Non-pigmented ciliary epithelial cell (primary cell): Measurements from ENCODE around the gene NOS3.

Experiments used
- DNase-seq: peaks from one replicate; pipeline ENCODE4 v3.0.0-alpha.2; 2010; ENCODE audit warnings: low read depth

Gene NOS3

DNA sequence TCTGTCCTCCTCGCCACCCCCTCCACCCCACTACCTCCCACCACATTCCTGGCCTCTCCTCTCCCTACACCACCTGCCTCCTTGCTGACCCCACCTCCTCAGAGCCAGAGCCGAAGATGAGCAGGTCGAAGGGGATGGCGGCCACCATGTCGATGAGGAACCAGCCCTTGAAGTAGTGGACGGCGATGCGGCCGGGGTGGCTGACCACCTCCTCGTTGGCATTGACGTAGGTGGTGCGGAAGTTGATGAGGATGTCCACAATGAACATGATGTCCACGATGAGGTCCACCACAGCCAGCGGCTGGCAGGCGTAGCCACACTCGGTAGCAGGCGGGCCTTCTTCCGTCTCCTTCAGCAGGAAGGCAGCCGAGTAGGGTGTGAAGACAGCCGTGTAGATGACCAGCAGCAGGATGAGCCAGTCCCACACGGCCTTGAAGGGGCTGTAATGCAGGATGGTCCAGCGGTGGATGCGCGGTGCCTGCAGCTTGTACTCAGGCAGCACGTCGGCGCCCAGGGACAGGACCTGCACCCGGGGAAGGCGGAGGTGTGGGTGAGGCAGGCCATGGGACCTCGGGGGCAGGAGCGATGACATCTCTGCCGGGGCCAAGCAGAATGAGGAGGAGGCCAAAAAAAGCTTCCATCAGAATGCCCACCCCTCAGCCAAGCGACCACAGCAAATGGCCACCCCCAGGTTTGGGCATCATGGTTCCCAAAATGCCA, 38.3 kb upstream of the NOS3 start:
- DNase-seq: no peak

DNA sequence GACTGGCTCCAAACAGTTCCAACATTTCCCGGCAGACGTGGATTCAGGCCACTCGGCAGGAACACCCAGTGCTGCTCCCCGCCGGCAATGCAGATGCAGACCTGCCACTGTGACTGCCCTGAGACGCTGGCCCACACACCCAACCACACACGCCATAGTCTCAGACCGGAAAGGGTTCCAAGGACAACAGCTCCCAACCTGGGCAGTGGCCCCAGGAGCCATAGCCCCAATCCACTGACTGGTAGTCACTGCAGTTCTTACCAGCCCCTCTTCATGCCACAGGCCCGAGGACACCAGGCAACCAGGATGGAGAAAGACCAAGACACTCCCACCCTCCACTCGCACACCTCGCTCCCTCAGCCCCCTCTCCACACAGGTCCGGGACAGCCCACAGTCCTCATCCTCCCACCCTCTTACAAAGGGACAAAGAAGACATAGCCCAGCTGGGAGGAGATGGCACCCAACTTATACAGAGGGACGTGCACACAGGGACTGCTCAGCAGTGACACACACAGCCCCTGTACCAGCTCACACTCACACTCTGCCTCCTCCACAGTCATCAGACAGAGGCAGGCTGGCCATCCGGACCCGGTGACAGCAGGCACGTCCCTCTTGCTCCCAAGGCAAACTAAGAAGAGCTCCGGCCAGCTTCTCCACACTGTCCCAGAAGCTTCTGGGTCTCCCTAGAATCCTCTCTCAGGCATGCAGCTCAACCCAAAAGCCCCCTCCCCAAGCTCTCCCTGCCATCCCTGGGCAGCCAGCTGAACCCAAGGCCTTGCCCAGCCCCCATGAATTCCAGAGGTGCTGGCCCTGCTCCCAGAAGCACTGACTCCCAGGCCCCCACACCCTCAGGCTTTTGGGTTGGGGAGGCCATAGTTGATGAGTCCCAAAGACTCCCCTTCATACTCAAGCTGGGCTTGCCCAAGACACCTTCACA, 37.5 kb upstream of the NOS3 start:
- no peak for DNase-seq

DNA sequence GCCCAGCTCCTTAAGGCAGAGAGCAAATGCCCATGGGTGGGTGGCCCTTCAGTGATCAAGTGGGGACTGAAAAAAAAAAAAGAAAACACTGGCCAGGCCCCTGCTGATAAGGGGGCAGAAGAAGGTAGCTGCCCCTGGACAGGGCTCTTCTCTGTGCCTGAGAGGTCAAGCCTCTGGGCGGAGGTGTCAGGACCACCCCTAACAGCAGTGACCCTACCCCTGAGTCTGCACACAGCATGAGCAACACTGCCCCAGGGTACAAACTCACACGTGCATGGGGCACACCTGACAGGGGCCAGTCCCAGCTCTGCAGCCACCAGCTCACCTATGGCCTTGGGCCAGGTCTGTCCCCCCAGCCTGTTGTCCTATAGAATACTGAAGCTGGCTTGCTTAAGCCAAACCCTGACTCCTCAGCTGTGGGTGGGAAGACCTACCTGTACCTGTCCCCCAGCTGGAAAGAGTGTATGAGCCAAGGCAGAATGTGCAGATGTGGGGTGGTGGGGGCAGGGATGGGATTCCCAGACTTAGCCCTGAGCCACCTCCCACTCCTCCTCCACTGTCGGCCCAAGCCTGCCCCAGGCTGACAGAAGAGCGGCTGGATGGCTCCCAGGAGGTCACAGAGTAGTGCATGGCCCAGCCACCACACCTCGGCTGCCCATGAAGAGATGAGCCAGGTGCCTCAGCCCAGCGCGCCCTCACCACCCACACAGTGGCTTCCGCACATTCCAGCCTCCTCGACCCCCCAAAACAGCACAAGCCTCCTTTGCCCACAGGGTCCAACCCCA, 36.4 kb upstream of the NOS3 start:
- DNase-seq: no peak

DNA sequence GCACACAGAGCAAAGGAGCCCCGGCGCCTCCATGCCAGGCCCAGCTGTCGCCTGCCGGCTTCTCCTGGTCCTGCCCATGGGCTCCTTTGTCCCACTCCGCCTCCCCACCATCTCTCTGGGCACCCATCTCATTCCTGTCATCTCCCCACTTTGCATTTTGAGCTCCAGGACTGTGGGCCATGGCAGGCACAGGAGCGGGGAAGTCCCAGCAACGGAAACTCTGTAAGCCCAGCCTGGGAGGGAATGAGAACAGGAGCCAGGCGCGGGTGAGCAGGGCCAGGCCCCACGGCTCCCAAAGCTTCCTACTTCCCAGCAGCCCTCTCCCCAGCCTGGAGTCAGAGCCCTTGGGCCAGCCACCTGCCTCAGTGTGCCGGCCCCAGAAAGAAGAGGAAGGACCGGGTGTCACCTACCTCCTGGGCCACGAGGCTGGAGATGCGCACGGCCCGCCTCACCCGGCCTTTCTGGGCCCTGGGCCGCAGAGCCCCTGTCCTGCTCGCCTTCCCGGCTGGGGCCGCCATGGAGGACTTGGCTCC, 35.8 kb upstream of the NOS3 start:
- no peak for DNase-seq

DNA sequence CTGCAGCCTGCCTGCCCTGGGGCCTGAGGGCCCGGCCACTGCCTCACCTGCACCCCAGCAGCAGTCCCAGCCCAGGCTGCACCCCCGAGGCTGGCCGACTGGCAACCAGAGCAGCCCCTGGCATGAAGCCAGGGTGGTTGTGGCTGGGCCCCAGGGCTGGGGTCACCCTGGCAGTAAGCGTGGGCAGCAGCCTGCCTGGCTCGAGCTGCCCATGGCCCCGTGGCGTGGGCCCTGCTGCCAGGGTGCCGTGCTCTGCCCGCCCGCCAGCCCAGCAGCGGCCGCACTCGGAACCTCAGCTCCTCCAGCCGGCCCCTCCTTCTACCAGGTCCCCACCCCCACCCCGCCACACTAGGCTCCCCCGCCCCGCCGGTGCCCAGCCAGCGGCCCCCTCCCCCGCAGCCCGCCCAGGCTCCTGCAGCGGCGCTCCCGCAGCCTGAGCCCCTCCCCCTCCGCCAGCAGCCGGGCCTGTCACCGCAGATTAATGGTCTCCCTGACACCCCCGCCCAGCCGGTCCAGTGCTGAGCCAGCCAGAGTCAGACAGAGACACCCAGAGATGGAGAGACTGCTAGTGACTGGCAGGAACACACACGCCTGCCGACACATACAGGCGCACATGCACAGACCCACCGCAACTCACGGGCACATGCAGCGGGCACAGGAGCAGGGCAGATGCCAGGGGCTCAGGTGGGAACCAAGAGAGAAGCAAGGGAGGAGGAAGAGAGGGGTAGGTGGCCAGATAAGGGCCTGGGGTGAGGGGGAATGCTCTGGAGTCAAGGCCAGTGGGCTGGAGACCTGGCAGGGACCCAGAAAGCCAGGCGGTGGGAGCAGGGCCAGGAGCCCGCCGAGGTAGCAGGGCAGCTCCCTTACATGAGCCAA, 35.1 kb upstream of the NOS3 start:
- no peak for DNase-seq

DNA sequence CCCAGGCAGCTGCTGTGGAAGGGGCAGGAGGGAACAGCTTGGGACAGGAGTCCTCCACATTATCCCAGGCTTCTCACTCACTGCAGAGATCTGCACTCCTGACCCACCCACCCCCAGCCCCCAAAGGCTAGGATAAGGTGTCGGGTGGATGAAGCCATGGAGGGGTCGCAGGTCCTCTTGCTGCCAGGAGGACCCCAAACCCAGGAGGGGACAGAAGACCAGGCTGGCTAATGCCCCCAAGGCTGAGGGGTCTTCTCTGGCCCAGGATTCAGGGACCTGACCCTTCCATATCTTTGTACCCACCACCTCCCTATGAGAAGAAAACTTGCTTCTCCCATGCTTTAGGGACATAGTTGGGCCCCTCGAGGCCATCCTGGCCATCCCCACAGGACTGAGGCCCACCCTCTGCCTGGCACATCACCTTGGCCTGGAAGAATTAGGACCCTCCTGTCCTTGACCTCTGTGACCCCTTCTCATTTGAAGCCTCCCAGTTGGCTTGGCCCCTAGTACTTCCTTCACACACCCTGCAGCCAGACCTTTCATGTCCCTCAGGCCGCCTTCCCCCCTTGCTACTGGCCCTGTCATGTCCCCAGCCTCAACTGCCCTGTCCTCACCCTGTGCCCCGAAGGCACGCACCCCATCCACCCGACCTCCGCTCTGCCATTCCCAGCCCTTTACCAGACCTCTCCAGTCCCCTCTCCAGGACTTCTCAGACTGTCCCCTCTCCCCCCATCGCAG, 34.3 kb upstream of the NOS3 start:
- DNase-seq: no peak

DNA sequence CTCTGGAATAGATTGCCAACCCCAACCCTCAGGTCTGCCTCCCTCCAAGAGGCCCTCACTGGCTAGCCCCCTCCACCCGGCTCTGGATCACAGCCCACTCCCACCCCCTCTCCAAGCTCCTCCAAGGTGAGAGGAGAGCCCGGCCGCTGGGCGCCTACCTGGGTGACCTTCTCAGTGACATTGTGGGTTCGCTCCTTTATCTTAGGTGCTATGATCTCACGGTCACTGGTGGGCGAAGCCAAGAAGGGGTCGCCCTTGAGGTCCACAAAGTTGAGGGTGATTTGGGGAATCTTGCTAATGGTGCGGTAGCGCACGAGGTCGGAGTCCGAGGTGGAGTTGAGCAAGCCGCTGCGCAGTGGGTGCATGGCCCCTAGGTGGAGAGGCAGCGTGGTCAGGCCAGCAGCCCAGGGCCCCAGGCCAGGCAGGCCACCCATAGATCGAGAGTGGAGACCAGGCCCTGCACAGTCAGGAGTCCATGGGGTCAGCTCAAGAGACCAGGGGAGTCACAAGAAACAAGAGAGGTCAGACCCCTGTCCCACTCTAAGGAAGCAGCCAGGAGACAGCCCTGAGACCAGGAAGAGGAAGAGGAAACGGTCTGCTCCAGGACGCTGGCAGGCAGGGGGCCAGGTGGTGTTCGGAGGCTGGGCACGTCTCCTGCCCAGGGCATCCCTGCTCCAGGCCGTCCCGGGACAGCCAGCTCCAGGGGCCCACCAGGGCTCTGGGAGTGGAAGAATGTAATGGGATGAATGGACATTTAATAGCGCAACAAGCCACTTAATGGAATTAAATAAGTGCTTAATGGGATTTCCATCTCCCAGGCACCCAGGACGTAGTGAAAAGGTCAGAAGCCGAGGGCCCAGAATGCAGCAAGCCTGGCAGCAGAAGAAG, 33.4 kb upstream of the NOS3 start:
- no peak for DNase-seq

DNA sequence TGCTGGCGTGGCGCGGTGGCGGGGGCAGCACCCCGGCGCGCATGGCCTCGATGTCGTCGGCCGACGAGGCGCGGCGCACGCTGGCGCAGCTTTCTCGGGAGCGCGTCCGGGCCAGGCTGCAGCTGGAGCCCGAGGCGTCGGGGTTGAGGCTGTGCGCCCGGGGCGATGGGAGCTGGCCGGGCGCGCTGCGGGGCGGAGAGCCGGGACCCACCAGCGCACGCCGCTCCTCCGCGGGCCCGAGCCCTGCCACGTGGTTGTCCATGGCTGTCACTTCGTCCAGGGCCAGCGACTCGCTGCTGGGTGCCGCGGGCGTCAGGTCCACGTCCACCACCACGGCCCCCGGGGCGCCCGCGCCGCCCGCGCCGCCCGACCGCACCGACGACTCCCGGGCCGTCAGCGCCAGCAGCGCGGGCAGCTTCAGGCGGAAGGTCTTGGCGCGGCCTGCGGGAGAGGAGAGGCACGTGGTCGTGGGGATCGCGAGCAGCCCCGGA, 32.7 kb upstream of the NOS3 start:
- DNase-seq: no peak

DNA sequence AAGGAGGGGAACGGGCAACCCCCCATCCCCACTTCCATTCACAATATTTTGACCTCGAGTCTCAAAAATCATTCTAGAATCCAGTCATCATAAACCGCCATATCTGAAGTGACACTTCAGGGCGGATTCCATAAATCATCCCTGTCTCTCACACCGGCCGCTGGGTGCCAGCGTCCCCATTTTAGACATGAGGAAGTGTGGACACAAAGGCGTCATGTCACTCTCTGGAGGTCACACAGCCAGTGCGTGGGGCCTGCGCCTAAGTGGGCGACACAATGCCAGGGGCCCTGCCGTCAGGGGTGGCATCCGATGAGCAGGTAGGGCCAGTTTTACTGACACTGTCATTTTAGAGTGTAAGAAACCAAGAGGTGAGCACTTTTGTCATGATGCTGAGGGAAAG, 32.2 kb upstream of the NOS3 start:
- no peak for DNase-seq

DNA sequence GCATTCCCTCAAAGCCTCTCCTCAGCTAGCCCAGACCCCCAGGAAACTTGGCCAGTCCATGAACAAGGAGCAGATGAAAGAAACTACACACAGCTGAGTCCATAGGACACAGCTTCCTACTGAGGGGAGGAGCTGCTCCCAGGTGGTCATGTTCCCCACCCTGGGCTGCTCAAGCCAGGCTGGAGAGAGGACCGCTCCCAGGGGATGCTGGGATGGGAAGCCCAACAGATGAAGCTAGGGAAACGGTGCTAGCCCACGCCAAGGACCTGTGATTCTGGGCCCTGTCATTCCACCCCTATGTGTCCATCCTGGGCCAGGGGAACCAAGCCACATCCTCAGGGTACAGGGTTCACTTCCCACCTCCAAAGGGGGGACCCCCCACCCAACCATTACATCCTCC, 31.7 kb upstream of the NOS3 start:
- no peak for DNase-seq

DNA sequence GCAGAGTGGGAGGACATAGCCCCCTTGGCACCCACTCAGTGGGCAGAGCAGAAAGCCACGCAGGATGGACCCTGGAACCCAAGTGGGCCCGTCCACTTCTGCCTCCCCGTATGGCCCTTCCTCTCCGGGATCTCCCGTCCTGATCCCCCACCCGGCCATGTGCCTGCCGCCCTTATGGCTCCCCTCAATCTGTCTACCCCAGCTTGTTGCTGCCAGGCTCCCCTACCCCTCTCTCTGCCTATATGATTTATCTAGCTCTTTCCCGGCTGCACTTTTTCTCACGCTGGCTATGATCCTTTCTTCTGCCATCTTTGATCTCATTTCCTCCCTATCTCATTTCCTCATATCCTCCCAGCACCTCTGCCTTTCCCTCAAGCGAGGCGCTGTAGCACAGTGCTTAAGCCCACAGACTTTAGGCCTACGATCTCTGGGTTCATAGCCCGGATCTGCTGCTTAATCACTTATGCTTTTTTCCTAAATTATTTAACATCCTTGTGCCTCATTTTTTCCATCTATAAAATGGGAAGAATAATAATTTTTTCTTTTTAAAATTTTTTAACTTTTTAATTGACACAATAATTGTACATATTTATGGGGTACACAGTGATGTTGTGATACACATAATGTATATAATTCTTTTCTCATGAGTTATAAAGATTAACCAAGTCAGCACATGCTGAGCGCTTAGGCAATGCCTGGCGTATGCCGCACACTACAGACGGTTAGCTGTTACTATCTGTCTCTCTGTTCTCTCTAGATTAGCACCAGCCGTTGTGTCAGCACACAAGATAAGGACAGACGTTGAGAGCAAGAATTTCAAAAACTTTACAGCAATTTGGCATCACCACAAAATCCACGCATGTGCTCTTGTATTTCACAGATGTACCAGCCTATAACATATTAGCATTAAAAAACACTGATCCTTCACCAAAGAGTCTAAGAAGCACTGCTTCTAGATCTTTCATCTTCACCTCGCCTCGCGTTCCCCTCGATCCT, 30.8 kb upstream of the NOS3 start:
- DNase-seq: no peak

DNA sequence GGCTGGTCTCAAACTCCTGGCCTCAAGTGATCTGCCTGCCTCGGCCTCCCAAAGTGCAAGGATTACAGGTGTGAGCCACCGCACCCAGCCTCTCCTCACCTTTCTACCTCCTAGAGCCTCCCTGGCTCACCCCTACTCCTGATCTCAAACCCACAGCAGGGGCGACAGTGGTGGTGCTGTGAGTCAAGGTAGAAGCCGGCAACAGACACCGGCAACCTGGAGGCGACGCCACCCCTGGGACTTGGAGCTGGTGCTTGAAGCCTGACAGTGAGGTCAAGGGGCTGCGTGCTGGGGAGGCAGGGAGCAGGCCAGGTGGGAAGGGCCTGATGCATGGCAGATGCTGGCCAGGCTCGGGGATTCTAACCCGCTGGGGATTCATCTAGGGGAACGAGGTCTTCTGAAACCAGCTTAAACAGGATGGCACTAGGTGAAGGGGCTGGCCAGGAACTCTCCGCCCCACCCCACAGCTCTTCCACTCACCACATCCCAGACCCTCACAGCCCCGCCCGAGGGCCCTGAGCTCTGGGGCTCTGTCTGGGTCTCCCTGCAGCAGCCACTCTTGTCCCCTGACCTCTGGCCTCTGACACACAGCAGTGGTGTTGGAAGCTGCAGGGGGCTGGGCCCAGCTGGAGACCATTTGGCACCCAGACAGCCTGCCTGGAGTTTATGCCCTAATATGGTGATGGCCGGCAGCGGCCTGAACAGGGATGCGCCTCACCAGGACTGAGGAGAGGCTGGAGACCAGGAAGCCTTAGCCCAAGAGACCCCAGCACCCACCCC, 29.1 kb upstream of the NOS3 start:
- no peak for DNase-seq

DNA sequence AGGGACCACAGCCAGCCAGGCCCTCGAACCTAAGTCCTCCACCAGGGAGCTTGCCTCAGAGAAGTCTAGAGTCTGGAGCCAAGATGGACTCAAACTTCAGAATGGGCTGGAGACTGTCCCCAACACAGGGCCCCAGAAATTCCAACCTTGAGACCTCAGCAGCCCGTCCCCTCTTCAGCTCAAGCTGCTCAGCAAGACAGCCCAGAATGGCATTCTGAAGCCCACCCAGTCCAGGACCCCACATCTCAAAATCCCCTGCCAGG, 28.6 kb upstream of the NOS3 start:
- DNase-seq: no peak

DNA sequence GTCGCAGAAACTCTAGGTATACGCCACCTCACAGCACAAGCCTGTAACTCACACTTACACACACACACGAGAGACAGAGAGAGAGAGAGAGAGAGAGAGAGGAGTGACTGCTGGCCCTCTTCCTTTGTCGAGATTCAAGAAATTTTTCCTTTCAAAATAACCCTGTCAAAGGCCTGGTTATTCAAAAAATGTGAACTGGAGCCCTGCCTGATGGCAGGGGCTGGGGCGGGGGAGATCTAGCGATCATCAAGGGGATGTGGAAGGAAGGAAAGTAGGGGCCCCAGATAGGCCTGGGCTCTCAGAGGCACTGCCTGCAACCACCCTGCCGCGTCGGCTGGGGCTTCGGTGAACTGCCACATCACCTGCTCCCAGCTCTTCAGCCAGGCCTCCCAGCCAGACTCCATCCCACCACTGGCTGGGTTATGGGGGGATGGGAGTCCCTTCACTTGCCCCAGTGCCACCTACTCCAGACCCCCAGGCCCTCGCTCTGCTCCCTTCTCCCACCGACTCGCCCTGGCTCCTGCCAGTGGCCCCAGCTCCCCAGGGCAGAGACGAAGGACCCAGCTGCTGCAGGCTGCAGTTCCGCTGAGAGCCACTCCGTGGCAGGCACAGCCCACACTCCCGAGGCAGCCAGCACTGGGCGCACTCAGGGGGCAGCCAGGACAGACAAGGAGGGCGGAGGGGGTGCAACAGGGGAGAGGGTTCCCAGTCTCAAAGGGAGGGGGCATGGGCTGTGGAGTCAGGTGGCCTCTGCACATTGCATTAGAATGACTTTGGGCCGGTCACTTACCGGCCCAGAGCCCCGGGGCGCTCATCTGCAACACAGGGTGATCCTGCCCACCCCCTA, 28.0 kb upstream of the NOS3 start:
- DNase-seq: no peak

DNA sequence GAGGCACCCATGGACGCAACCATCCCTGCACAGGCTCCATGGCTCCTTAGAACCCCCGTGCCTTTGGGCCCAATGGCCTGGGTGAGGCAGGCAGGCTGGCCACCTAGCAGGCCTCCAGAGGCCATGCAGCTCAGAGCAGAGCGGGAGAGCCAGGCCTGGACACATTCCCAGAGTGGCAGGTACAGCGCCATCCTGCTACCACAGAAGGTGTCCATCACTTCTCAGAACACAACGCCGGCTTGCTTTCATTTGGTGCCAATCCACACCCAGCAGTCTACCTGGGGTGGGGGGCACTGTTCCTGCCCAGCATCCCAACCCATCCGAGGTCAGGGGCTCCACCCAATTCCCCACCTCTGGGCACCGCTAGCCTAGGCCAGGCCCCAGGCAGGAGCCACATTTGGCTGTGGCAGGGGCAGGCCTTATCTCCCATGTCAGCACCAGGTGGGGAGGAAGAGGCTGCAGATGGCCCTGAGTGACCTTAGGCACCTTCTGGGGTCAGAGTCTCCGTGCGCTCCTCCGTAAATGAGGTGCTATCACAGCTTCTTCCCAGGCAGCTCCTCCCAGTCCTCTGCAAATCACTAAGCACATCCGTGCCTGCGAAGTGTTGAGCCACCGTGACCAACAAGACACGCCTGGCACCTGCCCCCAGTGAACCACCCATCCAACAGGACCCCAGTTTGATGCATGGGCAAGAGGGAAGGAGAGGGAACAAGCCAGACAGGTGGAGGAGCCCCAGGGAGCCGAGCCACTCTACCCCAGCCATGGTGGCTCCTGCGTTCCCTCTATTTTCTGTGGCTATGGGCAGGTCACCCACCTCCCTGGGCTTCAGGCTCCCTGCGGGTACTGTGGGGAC, 26.9 kb upstream of the NOS3 start:
- no peak for DNase-seq

DNA sequence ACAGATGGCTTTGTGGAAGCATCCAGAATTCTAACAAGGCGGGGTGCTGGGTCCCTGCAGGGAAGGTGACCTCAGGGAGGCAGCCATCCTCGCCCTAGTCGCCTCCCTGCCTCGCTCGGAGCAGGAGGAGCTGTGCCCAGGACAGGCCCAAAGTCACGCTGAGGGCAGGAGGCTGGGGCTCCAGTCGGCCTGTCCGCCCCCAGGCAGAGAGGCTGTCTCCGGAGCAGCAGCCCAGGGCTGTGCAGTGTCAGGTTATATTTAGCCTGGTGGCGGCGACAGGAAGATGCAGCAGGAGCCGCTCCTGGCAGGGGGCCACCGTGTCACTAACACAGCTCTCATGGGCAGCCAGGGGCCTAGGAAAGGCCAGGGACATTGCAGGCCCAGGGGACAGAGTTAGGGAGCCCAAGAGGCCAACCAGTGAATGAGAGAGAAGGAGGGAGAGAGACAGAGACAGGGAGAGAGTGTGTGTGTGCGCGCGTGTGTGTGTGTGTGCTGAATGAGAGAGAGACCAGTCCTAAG, 26.2 kb upstream of the NOS3 start:
- DNase-seq: no peak
